ENCODE measurements around the gene GDF9. TPM values are rescaled to one million over a fixed set of nuclear protein-coding genes. Genes with fewer than 3 reads are reported as not detected.

GDF9 gene
- total and polyA plus RNA-seq, 2 experiments from 2014 or later, result 0.11 to 0.14 TPM

DNA sequence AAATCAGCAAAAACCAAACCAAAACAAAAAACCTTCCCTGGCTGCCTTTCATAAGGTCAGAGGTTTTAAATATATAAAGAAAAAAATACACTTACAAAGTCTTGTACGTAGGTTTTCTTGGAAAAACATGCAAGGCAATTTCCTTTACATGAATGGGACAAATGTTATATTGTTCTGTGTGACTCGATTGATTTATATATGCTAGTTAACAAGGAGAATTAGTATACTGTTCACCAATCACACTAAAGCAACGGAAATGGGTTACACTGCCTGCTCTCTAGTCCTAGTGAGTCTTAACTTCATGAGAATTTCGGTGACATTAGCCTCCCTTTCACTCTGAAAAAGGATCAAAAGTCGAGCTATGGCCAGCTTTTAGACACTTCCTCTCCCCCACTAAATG is 5.5 kb downstream of the GDF9 start:
- H3K27me3 ChIP-seq (ENCODE audit: insufficient read depth), result no peaks in the 10 kb centered on the region
- no peak overlapping the region for H3K4me3 ChIP-seq
- H3K9me3 Mint-ChIP-seq, result no peaks in the 10 kb centered on the region
- H4K20me1 ChIP-seq (replicated peaks; ENCODE audit: insufficient read depth), result no peaks in the 10 kb centered on the region
- H3K27ac Mint-ChIP-seq, result no peak overlapping the region
- no peaks in the 10 kb centered on the region for H3K36me3 ChIP-seq (ENCODE audit: insufficient read depth)
- peaks cover 12% of the 10 kb centered on the region for H3K4me1 Mint-ChIP-seq
- ATAC-seq, result no peak
- peaks cover 1% of the 10 kb centered on the region for H3K27me3 Mint-ChIP-seq (ENCODE audit: insufficient read depth, low read depth, poor library complexity)
- H3K36me3 Mint-ChIP-seq (ENCODE audit: low read depth), result no peaks in the 10 kb centered on the region
- no peak overlapping the region for H3K4me2 ChIP-seq
- H3K79me2 ChIP-seq (replicated peaks; ENCODE audit: insufficient read depth), result no peaks in the 10 kb centered on the region
- DNase-seq (ENCODE audit: low spot score), result no peak
- H2AFZ ChIP-seq, result no peak overlapping the region
- no peak overlapping the region for H3K27ac ChIP-seq (ENCODE audit: low read depth)
- TF ChIP-seq CTCF (conservative IDR thresholded peaks at IDR 0.05; ENCODE audit: low read depth in 2 of 2), result no peak
- no peak for TF ChIP-seq JUNB (IDR thresholded peaks at IDR 0.05; ENCODE audit: unreplicated experiment)
- TF ChIP-seq EZH2phosphoT487 (IDR thresholded peaks at IDR 0.05; ENCODE audit: unreplicated experiment), result no peak
- TF ChIP-seq CREB1 (CRISPR knock-in tag; IDR thresholded peaks at IDR 0.05; ENCODE audit: low read depth), result no peak
- no peak for TF ChIP-seq ZNF331 (CRISPR knock-in tag; IDR thresholded peaks at IDR 0.05; ENCODE audit: low read depth)
- no peak for TF ChIP-seq ETS1 (IDR thresholded peaks at IDR 0.05)
- no peak for TF ChIP-seq ZNF114 (CRISPR knock-in tag; IDR thresholded peaks at IDR 0.05)
- TF ChIP-seq, protein P1, sequence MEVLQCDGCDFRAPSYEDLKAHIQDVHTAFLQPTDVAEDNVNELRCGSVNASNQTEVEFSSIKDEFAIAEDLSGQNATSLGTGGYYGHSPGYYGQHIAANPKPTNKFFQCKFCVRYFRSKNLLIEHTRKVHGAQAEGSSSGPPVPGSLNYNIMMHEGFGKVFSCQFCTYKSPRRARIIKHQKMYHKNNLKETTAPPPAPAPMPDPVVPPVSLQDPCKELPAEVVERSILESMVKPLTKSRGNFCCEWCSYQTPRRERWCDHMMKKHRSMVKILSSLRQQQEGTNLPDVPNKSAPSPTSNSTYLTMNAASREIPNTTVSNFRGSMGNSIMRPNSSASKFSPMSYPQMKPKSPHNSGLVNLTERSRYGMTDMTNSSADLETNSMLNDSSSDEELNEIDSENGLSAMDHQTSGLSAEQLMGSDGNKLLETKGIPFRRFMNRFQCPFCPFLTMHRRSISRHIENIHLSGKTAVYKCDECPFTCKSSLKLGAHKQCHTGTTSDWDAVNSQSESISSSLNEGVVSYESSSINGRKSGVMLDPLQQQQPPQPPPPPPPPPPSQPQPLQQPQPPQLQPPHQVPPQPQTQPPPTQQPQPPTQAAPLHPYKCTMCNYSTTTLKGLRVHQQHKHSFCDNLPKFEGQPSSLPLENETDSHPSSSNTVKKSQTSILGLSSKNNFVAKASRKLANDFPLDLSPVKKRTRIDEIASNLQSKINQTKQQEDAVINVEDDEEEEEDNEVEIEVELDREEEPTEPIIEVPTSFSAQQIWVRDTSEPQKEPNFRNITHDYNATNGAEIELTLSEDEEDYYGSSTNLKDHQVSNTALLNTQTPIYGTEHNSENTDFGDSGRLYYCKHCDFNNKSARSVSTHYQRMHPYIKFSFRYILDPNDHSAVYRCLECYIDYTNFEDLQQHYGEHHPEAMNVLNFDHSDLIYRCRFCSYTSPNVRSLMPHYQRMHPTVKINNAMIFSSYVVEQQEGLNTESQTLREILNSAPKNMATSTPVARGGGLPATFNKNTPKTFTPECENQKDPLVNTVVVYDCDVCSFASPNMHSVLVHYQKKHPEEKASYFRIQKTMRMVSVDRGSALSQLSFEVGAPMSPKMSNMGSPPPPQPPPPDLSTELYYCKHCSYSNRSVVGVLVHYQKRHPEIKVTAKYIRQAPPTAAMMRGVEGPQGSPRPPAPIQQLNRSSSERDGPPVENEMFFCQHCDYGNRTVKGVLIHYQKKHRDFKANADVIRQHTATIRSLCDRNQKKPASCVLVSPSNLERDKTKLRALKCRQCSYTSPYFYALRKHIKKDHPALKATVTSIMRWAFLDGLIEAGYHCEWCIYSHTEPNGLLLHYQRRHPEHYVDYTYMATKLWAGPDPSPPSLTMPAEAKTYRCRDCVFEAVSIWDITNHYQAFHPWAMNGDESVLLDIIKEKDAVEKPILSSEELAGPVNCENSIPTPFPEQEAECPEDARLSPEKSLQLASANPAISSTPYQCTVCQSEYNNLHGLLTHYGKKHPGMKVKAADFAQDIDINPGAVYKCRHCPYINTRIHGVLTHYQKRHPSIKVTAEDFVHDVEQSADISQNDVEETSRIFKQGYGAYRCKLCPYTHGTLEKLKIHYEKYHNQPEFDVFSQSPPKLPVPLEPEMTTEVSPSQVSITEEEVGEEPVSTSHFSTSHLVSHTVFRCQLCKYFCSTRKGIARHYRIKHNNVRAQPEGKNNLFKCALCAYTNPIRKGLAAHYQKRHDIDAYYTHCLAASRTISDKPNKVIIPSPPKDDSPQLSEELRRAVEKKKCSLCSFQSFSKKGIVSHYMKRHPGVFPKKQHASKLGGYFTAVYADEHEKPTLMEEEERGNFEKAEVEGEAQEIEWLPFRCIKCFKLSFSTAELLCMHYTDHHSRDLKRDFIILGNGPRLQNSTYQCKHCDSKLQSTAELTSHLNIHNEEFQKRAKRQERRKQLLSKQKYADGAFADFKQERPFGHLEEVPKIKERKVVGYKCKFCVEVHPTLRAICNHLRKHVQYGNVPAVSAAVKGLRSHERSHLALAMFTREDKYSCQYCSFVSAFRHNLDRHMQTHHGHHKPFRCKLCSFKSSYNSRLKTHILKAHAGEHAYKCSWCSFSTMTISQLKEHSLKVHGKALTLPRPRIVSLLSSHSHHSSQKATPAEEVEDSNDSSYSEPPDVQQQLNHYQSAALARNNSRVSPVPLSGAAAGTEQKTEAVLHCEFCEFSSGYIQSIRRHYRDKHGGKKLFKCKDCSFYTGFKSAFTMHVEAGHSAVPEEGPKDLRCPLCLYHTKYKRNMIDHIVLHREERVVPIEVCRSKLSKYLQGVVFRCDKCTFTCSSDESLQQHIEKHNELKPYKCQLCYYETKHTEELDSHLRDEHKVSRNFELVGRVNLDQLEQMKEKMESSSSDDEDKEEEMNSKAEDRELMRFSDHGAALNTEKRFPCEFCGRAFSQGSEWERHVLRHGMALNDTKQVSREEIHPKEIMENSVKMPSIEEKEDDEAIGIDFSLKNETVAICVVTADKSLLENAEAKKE (CRISPR knock-in tag; IDR thresholded peaks at IDR 0.05), result no peak
- no peak for TF ChIP-seq POLR2AphosphoS5 (IDR thresholded peaks at IDR 0.05; ENCODE audit: low read depth)
- no peaks in the 10 kb centered on the region for H3K9me2 ChIP-seq (ENCODE audit: insufficient read depth)
- H3K4me1 ChIP-seq (ENCODE audit: insufficient read depth), result peaks cover 11% of the 10 kb centered on the region
- no peak overlapping the region for H3K4me3 Mint-ChIP-seq
- H3F3A ChIP-seq (replicated peaks; ENCODE audit: low read depth), result peaks cover 6% of the 10 kb centered on the region; the same call in 1 of the 2 replicates
